Endothelial cell of umbilical vein (primary cell): ENCODE data around the gene PRSS3. TPM values are rescaled to one million over a fixed set of nuclear protein-coding genes. Genes with fewer than 3 reads are reported as not detected.
A peak's percentile ranks its signal among the peaks of the same experiment; 100 is the strongest.
"Not testable (repeated sequence)": the region's sequence is repeated elsewhere in the genome, so short reads cannot be mapped to it uniquely, and the experiment has no call there.

ENCODE experiments used
- BruUV-seq: library from RNA; stranded (reverse); fragments of 400-500 nt; replicated peaks from 2 replicates; lab custom pipeline; 2021; lab: Mats Ljungman, UMichigan
- CTCF ChIA-PET: fragments of 300-600, 350-600 bp; sonication (Branson Sonifier 250); formaldehyde crosslinking; loops from one replicate; lab custom pipeline; 2021; ENCODE audit warnings: antibody characterized with exemption, inconsistent platforms; lab: Charles Lee
- POLR2A ChIA-PET: fragments of 300-600, 350-600 bp; sonication (Branson Sonifier 250); formaldehyde crosslinking; loops from one replicate; lab custom pipeline; 2021; ENCODE audit warnings: antibody characterized with exemption, inconsistent platforms; lab: Charles Lee
- DNase-seq: peaks from one replicate; pipeline ENCODE4 v3.0.0-alpha.2; 2011; ENCODE audit warnings: low read depth, low spot score
- FAIRE-seq: peaks from 2 replicates; lab custom pipeline; 2011; peaks lifted over from hg19 to GRCh38; lab: Jason Lieb, UNC
- H2AFZ ChIP-seq: 2 replicates; pipeline ENCODE4 v1.6.0; 2012; ENCODE audit warnings: low read depth, low read length, control low read depth, inconsistent platforms
- H3K27ac ChIP-seq: 2 replicates; pipeline ENCODE4 v1.5.1; 2011; ENCODE audit warnings: low read depth, mild to moderate bottlenecking, control low read depth, low read length, moderate library complexity; ENCODE audit not compliant: insufficient read depth
- H3K27me3 ChIP-seq, 2 experiments: 2 replicates each; pipeline versions ENCODE4 v1.6.0 to v1.6.1; 2011; ENCODE audit warnings: low read length in 2 of 2, mixed read lengths in 1 of 2; ENCODE audit not compliant: control insufficient read depth in 2 of 2, insufficient read depth in 2 of 2
- H3K36me3 ChIP-seq, 2 experiments: 2 replicates in 1 of 2; 3 replicates in 1 of 2; pipeline ENCODE4 v1.5.1; 2011; ENCODE audit warnings: low read length in 2 of 2, mild to moderate bottlenecking in 1 of 2, moderate library complexity in 1 of 2; ENCODE audit not compliant: control insufficient read depth in 2 of 2, insufficient read depth in 2 of 2; ENCODE audit errors: extremely low read depth in 1 of 2
- H3K4me1 ChIP-seq: 3 replicates; pipeline ENCODE4 v1.5.1; 2011; ENCODE audit warnings: mild to moderate bottlenecking, low read length; ENCODE audit not compliant: control insufficient read depth, insufficient read depth; ENCODE audit errors: extremely low read depth
- H3K4me2 ChIP-seq: 2 replicates; pipeline ENCODE4 v1.6.1; 2011; ENCODE audit warnings: low read length, control low read depth, mixed read lengths; ENCODE audit not compliant: insufficient read depth
- H3K4me3 ChIP-seq, 3 experiments: fragments of 200-600 bp in 1 of 3; sonication (generic), shearing (Covaris generic) in 1 of 3; replicated peaks in 1 of 3; 2 replicates each; pipeline ENCODE4 v1.5.1; 2011 to 2016; ENCODE audit warnings: control low read depth in 3 of 3, low read length in 3 of 3, mild to moderate bottlenecking in 2 of 3, inconsistent platforms in 1 of 3, low read depth in 1 of 3, moderate library complexity in 1 of 3; ENCODE audit not compliant: insufficient read depth in 1 of 3
- H3K79me2 ChIP-seq: 2 replicates; pipeline ENCODE4 v1.6.0; 2012; ENCODE audit warnings: low read length, inconsistent platforms; ENCODE audit not compliant: control insufficient read depth, insufficient read depth
- H3K9ac ChIP-seq: replicated peaks from 2 replicates; pipeline ENCODE3; 2011; ENCODE audit warnings: low read length, control low read depth; ENCODE audit not compliant: insufficient read depth; ENCODE audit errors: extremely low read depth
- H3K9me1 ChIP-seq: replicated peaks from 3 replicates; pipeline ENCODE4 v1.6.0; 2011; ENCODE audit warnings: mild to moderate bottlenecking, low read length; ENCODE audit not compliant: control insufficient read depth, insufficient read depth; ENCODE audit errors: extremely low read depth
- H3K9me3 ChIP-seq: replicated peaks from 2 replicates; pipeline ENCODE4 v1.5.1; 2012; ENCODE audit warnings: low read length, inconsistent platforms; ENCODE audit not compliant: control insufficient read depth, insufficient read depth
- H4K20me1 ChIP-seq: replicated peaks from 2 replicates; pipeline ENCODE3; 2011; ENCODE audit warnings: mild to moderate bottlenecking, low read length; ENCODE audit not compliant: control insufficient read depth, insufficient read depth; ENCODE audit errors: extremely low read depth
- FOS ChIP-seq: IDR thresholded peaks from 2 replicates; pipeline ENCODE4 v1.6.1; 2011; ENCODE audit warnings: mild to moderate bottlenecking, low read length, moderate library complexity, borderline replicate concordance; ENCODE audit not compliant: insufficient read depth
- dilution Hi-C: fragments of 300-500 bp; cut with MboI; formaldehyde crosslinking; loops from one replicate; pipeline ENCODE4 v1.15.0; 2019; ENCODE audit warnings: low sequenced_read_pairs; ENCODE audit not compliant: extremely low pct_ligation_motif_present
- intact Hi-C: fragments of 100-400 bp; cut with micrococcal nuclease; formaldehyde crosslinking; loops from one replicate; pipeline ENCODE4 v1.10.0; 2022
- polyA plus RNA-seq, 4 experiments: library from polyadenylated mRNA; depleted of rRNA in 3 of 4; stranded (reverse) in 3 of 4; unstranded in 1 of 4; fragments of >200 nt; gene quantifications; 2 replicates each; pipeline versions ENCODE4 v1.2.1 to v1.2.3, GENCODE V29; 2011 to 2012; ENCODE audit warnings: missing spikeins in 1 of 4
- total RNA-seq: library from RNA; stranded (reverse); gene quantifications from 2 replicates; pipeline ENCODE4 v1.2.3, GENCODE V29; 2021

The PRSS3 gene
- total and polyA plus RNA-seq, 2 donors (not counting 3 experiments of a cell fraction or from before 2014, with no cell fraction given): 3.7 to 4.4 TPM

- H3K9me1 ChIP-seq, H3K79me2 ChIP-seq, H3K9me3 ChIP-seq, dilution Hi-C loops, DNase-seq, H3K9ac ChIP-seq, intact Hi-C loops, POLR2A ChIA-PET, H3K27me3 ChIP-seq, H3K4me2 ChIP-seq, H3K4me3 ChIP-seq, BruUV-seq, FAIRE-seq, H4K20me1 ChIP-seq, H3K27ac ChIP-seq, H3K4me1 ChIP-seq, H3K36me3 ChIP-seq: not testable (repeated sequence)
- H2AFZ ChIP-seq: peak overlapping the region; percentile 48
- CTCF ChIA-PET: interaction anchor here (1.1 to 2.5 kb wide), 4 partner anchors 10 to 183 kb away, joined by 3 to 14 read pairs (median 3); no protein-coding TSS in a partner anchor
These were observed 11.8 kb downstream of the PRSS3 start for GRCh38 chr9:33807156-33807555.

- H3K4me2 ChIP-seq, H3K36me3 ChIP-seq, POLR2A ChIA-PET, H3K27ac ChIP-seq, FAIRE-seq, H3K79me2 ChIP-seq, BruUV-seq, H3K4me3 ChIP-seq, H3K4me1 ChIP-seq, H4K20me1 ChIP-seq, H3K9ac ChIP-seq, H3K9me1 ChIP-seq, H3K9me3 ChIP-seq, intact Hi-C loops, DNase-seq, H3K27me3 ChIP-seq, dilution Hi-C loops, H2AFZ ChIP-seq: not testable (repeated sequence)
- CTCF ChIA-PET: interaction anchor here (1.0 kb wide), 1 partner anchor 71 kb away, joined by 3 read pairs; no protein-coding TSS in a partner anchor
These were observed 13.6 kb downstream of the PRSS3 start for GRCh38 chr9:33808979-33809322.

- Histone ChIP-seq H3K4me3 (no peak overlapping the region), H3K9me3 (no peaks in the 10 kb centered on the region), H3K9me1 (no peaks in the 10 kb centered on the region), H2AFZ (no peak overlapping the region), H3K79me2 (no peaks in the 10 kb centered on the region), H3K4me1 (peaks cover 10% of the 10 kb centered on the region), H3K27ac (no peak overlapping the region), H3K4me2 (no peak overlapping the region), H3K27me3 (no peaks in the 10 kb centered on the region), H3K9ac (no peak overlapping the region), H3K36me3 (no peaks in the 10 kb centered on the region), H4K20me1 (no peaks in the 10 kb centered on the region)
- intact Hi-C loops (no loop called here), dilution Hi-C loops (no loop called here)
- no peak for TF ChIP-seq FOS
- ChIA-PET POLR2A (no interaction called here), CTCF (interaction anchor here (1.0 kb wide), 1 partner anchor 72 kb away, joined by 3 read pairs; no protein-coding TSS in a partner anchor)
- FAIRE-seq (no peak), DNase-seq (no peak)
- no TSS peak for BruUV-seq
These were observed 14.1 kb downstream of the PRSS3 start for GRCh38 chr9:33809506-33809905.
